NK-92 (cell line): Measurements from ENCODE around the gene SERPINB8.

Experiments used
- DNase-seq: peaks from one replicate; lab custom pipeline; 2025; ENCODE audit not compliant: unreplicated experiment; lab: John Stamatoyannopoulos, UW

Gene SERPINB8

GRCh38 chr18:63964908-63965307 is 5.0 kb upstream of the SERPINB8 start:
- DNase-seq = no peak

- no peak for DNase-seq
Measured at GRCh38 chr18:63965716-63966330, 4.1 kb upstream of the SERPINB8 start.

GRCh38 chr18:63970809-63971205 is 926 bp downstream of the SERPINB8 start:
- no peak for DNase-seq

- DNase-seq = no peak
Measured at GRCh38 chr18:63971320-63972001, 1.6 kb downstream of the SERPINB8 start.

- DNase-seq = no peak
Measured at GRCh38 chr18:63972002-63972376, 2.1 kb downstream of the SERPINB8 start.

GRCh38 chr18:63974991-63975390 is 5.1 kb downstream of the SERPINB8 start:
- no peak for DNase-seq

GRCh38 chr18:63975628-63976027 is 5.7 kb downstream of the SERPINB8 start:
- DNase-seq = no peak

- no peak for DNase-seq
Measured at GRCh38 chr18:63977040-63977439, 7.2 kb downstream of the SERPINB8 start.

- no peak for DNase-seq
Measured at GRCh38 chr18:63979409-63979920, 9.6 kb downstream of the SERPINB8 start.

- DNase-seq = no peak
Measured at GRCh38 chr18:63980027-63980426, 10.1 kb downstream of the SERPINB8 start.

GRCh38 chr18:63980896-63981460 is 11.1 kb downstream of the SERPINB8 start:
- DNase-seq = no peak

- DNase-seq = no peak
Measured at GRCh38 chr18:63981719-63982118, 11.8 kb downstream of the SERPINB8 start.

- no peak for DNase-seq
Measured at GRCh38 chr18:63982361-63982760, 12.5 kb downstream of the SERPINB8 start.

- no peak for DNase-seq
Measured at GRCh38 chr18:63986885-63987284, 17.0 kb downstream of the SERPINB8 start.

GRCh38 chr18:63987743-63988142 is 17.9 kb downstream of the SERPINB8 start:
- DNase-seq = no peak

GRCh38 chr18:63992751-63993150 is 22.9 kb downstream of the SERPINB8 start:
- DNase-seq = no peak

GRCh38 chr18:63994783-63995399 is 25.0 kb downstream of the SERPINB8 start:
- DNase-seq = no peak

GRCh38 chr18:63997041-63997440 is 27.2 kb downstream of the SERPINB8 start:
- DNase-seq = no peak

- DNase-seq = no peak
Measured at GRCh38 chr18:63997606-63998005, 27.7 kb downstream of the SERPINB8 start.

GRCh38 chr18:63999871-64000270 is 30.0 kb downstream of the SERPINB8 start:
- no peak for DNase-seq

GRCh38 chr18:64002581-64002980 is 32.7 kb downstream of the SERPINB8 start:
- no peak for DNase-seq

GRCh38 chr18:64009305-64009704 is 39.4 kb downstream of the SERPINB8 start:
- no peak for DNase-seq
